Bronchial epithelial cell (primary cell): Measurements from ENCODE around the gene DTNB. TPM values are rescaled to one million over a fixed set of nuclear protein-coding genes. Genes with fewer than 3 reads are reported as not detected.

ENCODE experiments used
- DNase-seq: peaks from one replicate; pipeline ENCODE4 v3.0.0-alpha.2; 2010; ENCODE audit warnings: low read depth
- FAIRE-seq: peaks from 2 replicates; lab custom pipeline; 2011; peaks lifted over from hg19 to GRCh38; lab: Jason Lieb, UNC
- H3K27me3 ChIP-seq: 2 replicates; pipeline ENCODE4 v1.5.1; 2011; ENCODE audit warnings: low read length; ENCODE audit not compliant: control insufficient read depth, insufficient read depth
- H3K36me3 ChIP-seq: 2 replicates; pipeline ENCODE4 v1.5.1; 2011; ENCODE audit warnings: low read length; ENCODE audit not compliant: control insufficient read depth, insufficient read depth
- H3K4me3 ChIP-seq: 2 replicates; pipeline ENCODE4 v1.5.1; 2011; ENCODE audit warnings: mild to moderate bottlenecking, low read depth, low read length, control low read depth
- total RNA-seq: library from RNA; depleted of rRNA; stranded (reverse); fragments of >200 nt; gene quantifications from 2 replicates; pipeline ENCODE4 v1.2.1, GENCODE V29; 2014
- TF ChIP-seq, protein P1 (sequence below): IDR thresholded peaks from 2 replicates; pipeline ENCODE4 v1.5.1; 2011; ENCODE audit warnings: mild to moderate bottlenecking, moderate library complexity, low read length, control low read depth, inconsistent platforms; ENCODE audit not compliant: insufficient read depth, severe bottlenecking

Gene DTNB
- total RNA-seq, 1 donor from 2014 or later, result 8.4 TPM

- Histone ChIP-seq H3K4me3 (no peak overlapping the region), H3K27me3 (no peaks in the 10 kb centered on the region), H3K36me3 (no peaks in the 10 kb centered on the region)
- FAIRE-seq, result no peak
- no peak for DNase-seq
- TF ChIP-seq, protein P1, sequence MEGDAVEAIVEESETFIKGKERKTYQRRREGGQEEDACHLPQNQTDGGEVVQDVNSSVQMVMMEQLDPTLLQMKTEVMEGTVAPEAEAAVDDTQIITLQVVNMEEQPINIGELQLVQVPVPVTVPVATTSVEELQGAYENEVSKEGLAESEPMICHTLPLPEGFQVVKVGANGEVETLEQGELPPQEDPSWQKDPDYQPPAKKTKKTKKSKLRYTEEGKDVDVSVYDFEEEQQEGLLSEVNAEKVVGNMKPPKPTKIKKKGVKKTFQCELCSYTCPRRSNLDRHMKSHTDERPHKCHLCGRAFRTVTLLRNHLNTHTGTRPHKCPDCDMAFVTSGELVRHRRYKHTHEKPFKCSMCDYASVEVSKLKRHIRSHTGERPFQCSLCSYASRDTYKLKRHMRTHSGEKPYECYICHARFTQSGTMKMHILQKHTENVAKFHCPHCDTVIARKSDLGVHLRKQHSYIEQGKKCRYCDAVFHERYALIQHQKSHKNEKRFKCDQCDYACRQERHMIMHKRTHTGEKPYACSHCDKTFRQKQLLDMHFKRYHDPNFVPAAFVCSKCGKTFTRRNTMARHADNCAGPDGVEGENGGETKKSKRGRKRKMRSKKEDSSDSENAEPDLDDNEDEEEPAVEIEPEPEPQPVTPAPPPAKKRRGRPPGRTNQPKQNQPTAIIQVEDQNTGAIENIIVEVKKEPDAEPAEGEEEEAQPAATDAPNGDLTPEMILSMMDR, result no peak
These were observed 213.0 kb downstream of the DTNB start for GRCh38 chr2:25460261-25460905.

DNA sequence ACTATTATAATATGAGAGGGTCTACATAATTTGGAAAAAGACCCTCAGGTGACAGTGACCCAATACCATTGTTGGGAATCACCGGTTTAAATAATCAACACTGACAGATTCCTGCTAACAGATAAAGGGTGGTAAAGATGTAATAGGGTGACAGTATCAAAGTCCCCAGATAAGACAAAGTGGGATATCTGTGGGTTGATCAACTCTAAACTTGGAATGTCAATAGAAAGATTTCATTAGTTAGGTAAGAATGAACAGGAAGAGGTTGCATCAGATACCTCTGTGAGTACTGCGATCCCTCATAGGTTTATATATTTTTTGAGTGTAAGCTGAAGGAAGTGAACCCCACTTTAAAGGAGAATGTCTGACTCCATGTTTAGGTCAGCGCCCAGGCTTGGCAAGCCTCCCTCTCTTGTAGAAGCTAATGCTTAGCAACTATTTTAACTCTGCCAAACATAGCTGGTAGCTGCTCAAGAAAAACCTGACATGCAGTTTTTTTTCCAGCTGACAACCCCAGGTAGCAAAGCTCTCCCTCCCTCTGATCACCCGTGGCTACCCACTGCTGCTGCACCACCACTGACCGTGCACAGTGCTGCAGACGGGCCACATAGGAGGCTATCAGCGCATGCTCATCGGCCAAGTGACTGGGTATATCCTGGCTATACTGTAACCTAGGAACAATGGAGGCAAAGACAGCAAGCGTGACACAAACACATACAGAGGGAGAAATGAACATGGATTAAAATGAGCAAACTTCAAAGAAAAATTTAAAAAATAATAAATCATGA lies 218.4 kb downstream of the DTNB start:
- no peak for FAIRE-seq
- DNase-seq, result no peak
- no peaks in the 10 kb centered on the region for H3K36me3 ChIP-seq
- H3K4me3 ChIP-seq, result no peak overlapping the region
- TF ChIP-seq, protein P1, result no peak
- H3K27me3 ChIP-seq, result no peaks in the 10 kb centered on the region

DNA sequence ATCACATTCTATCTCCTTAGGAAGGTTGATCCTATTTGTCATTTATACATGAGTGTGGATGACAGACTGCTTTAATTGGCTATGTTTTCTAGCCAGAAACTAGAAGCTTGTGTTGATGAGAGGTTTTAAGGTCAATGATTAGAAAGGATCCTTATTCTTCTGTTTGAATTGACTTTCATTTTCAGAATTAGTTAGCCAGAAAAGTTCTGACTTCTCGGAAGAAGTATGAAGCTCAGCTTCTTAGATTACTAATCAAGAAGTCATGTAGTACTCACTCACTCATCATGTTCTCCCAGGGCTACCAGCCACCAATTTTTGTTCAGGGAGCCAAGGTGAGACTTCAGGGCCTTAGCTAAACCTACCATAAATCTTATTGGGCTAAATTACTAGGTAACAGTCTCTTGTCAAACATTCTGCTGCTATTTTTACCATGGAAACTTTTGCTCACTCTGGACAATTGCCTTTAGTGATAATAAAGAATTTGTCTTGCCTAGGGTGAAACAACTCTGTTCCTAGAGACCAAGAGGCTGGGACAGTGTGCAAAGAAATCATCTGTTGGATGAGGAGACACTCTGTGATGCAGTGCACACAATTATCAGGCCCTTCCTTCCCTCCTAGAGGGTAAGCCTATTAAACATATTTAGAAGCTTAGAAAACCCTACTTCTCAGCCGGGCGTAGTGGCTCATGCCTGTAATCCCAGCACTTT lies 220.0 kb downstream of the DTNB start:
- FAIRE-seq, result no peak
- Histone ChIP-seq H3K4me3 (no peak overlapping the region), H3K36me3 (no peaks in the 10 kb centered on the region), H3K27me3 (no peaks in the 10 kb centered on the region)
- TF ChIP-seq, protein P1, result no peak
- DNase-seq, result peak; percentile 19

DNA sequence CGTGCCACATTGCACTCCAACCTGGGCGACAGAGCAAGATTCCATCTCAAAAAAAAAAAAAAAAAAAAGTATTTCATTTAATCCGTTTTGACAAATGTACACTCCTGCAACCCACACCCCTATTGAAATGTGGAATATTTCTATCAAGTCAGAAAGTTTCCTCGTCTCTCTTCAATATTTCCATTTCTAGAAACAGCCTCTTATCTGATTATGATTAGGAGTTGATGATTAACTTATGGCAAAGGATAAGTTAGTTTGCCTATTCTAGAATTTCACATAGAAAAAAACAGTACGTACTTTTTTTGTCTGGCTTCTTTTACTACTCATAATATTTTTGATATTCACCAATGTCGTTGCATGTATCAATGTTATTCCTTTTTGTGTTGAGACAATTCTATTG lies 224.6 kb downstream of the DTNB start:
- FAIRE-seq, result no peak

DNA sequence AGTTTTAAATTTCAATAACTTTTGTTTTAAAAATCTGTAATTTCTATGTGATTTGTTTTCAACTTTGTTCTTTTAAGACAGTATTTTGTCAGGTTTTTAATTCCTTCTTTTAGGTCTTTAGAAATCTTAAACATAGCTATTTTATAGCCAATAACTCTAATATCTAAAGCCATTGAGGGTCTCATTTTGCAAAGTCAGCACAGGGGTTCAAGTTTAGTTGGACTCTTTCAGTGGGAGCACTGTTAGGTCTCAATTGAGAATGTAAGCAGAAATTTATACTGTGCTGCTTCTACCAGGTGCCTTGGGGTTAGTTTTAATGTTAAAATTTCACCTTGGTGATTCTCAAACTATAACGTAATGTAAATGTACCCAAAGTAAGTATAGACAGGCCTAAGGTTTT lies 226.4 kb downstream of the DTNB start:
- DNase-seq (no peak), FAIRE-seq (no peak)
- TF ChIP-seq, protein P1, result no peak
- Histone ChIP-seq H3K4me3 (no peak overlapping the region), H3K27me3 (no peaks in the 10 kb centered on the region), H3K36me3 (no peaks in the 10 kb centered on the region)

More for the DNA sequence above, 224.6 kb downstream of the DTNB start:
- DNase-seq, result no peak
- TF ChIP-seq, protein P1, result no peak
- no peaks in the 10 kb centered on the region for H3K36me3 ChIP-seq
- H3K27me3 ChIP-seq, result no peaks in the 10 kb centered on the region
- H3K4me3 ChIP-seq, result no peak overlapping the region
